Measurements from ENCODE around the gene TSSK3. TPM values are rescaled to one million over a fixed set of nuclear protein-coding genes. Genes with fewer than 3 reads are reported as not detected.

The TSSK3 gene
- total and polyA plus RNA-seq, 4 donors = 0.37 to 1.4 (median 0.74) TPM

GRCh38 chr1:32363713-32364112, 1.4 kb downstream of the TSSK3 start:
- no peak for DNase-seq
- no peak overlapping the region for H3K4me3 ChIP-seq
- no peak overlapping the region for H3K27ac ChIP-seq (ENCODE audit: low read depth in 1 of 2, low read length in 1 of 2)
- no peak for ATAC-seq (ENCODE audit: insufficient read depth, low FRiP score)
- peaks cover 16 to 39% (median 32%) of the 10 kb centered on the region in 4 donors for H3K36me3 ChIP-seq (ENCODE audit: control insufficient read depth in 4 of 4, insufficient read depth in 4 of 4, low read length in 4 of 4)
- H3K9me3 ChIP-seq (ENCODE audit: control insufficient read depth in 4 of 4, insufficient read depth in 3 of 4, low read length in 3 of 4) = no peaks in the 10 kb centered on the region
- H3K9ac ChIP-seq (ENCODE audit: insufficient read depth in 1 of 2, low read length in 2 of 2) = no peak overlapping the region
- TF ChIP-seq, protein P1, sequence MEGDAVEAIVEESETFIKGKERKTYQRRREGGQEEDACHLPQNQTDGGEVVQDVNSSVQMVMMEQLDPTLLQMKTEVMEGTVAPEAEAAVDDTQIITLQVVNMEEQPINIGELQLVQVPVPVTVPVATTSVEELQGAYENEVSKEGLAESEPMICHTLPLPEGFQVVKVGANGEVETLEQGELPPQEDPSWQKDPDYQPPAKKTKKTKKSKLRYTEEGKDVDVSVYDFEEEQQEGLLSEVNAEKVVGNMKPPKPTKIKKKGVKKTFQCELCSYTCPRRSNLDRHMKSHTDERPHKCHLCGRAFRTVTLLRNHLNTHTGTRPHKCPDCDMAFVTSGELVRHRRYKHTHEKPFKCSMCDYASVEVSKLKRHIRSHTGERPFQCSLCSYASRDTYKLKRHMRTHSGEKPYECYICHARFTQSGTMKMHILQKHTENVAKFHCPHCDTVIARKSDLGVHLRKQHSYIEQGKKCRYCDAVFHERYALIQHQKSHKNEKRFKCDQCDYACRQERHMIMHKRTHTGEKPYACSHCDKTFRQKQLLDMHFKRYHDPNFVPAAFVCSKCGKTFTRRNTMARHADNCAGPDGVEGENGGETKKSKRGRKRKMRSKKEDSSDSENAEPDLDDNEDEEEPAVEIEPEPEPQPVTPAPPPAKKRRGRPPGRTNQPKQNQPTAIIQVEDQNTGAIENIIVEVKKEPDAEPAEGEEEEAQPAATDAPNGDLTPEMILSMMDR (IDR thresholded peaks at IDR 0.05; ENCODE audit: control extremely low read depth, extremely low read depth) = no peak
- peaks cover 0 to 13% (median 5%) of the 10 kb centered on the region in 5 donors for H3K4me1 ChIP-seq (ENCODE audit: control insufficient read depth in 5 of 5, insufficient read depth in 5 of 5, low read length in 5 of 5)
- 86 to 92% methylated on average over 12 of the region's 12 CpGs for WGBS, 2 donors
- H3K27me3 ChIP-seq (ENCODE audit: control insufficient read depth in 3 of 3, insufficient read depth in 3 of 3, low read length in 2 of 3) = no peaks in the 10 kb centered on the region

GRCh38 chr1:32364836-32365235, 2.5 kb downstream of the TSSK3 start:
- Histone ChIP-seq H3K9me3 (ENCODE audit: control insufficient read depth in 4 of 4, insufficient read depth in 3 of 4, low read length in 3 of 4) (no peaks in the 10 kb centered on the region), H3K27ac (ENCODE audit: low read depth in 1 of 2, low read length in 1 of 2) (no peak overlapping the region), H3K9ac (ENCODE audit: insufficient read depth in 1 of 2, low read length in 2 of 2) (no peak overlapping the region), H3K4me1 (ENCODE audit: control insufficient read depth in 5 of 5, insufficient read depth in 5 of 5, low read length in 5 of 5) (peaks cover 0 to 13% (median 5%) of the 10 kb centered on the region in 5 donors), H3K4me3 (no peak overlapping the region), H3K36me3 (ENCODE audit: control insufficient read depth in 4 of 4, insufficient read depth in 4 of 4, low read length in 4 of 4) (peaks cover 16 to 46% (median 33%) of the 10 kb centered on the region in 4 donors), H3K27me3 (ENCODE audit: control insufficient read depth in 3 of 3, insufficient read depth in 3 of 3, low read length in 2 of 3) (no peaks in the 10 kb centered on the region)
- ATAC-seq (ENCODE audit: insufficient read depth, low FRiP score) = no peak
- TF ChIP-seq, protein P1 (IDR thresholded peaks at IDR 0.05; ENCODE audit: control extremely low read depth, extremely low read depth) = no peak
- no peak for DNase-seq
- 92 to 93% methylated on average over 5 of the region's 5 CpGs for WGBS, 2 donors

DNA sequence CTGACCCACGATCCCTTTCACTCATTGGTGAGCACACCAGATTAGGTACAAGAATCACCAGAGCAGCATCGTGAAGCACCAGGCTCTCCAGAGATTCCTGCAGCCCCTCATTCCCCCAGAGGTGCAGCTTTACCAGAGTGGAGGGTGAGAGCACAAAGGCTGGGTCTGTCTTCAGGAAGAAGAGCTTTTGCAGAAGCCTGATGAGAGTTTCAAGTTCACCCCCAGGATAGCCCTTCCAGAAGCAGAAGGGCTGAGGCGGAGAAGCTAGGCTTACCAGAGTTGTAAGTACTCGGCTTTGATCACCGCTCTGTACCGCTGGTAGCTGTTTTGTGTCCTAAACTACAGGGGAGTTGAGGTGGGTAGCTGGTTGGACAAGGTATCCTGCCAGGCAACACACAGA, 3.1 kb downstream of the TSSK3 start:
- DNase-seq (no peak), ATAC-seq (ENCODE audit: insufficient read depth, low FRiP score) (no peak)
- no peak overlapping the region for H3K4me3 ChIP-seq
- WGBS, 2 donors = 90 to 95% methylated on average over 6 of the region's 6 CpGs
- peaks cover 0 to 13% (median 5%) of the 10 kb centered on the region in 5 donors for H3K4me1 ChIP-seq (ENCODE audit: control insufficient read depth in 5 of 5, insufficient read depth in 5 of 5, low read length in 5 of 5)
- no peak overlapping the region for H3K27ac ChIP-seq (ENCODE audit: low read depth in 1 of 2, low read length in 1 of 2)
- TF ChIP-seq, protein P1 (IDR thresholded peaks at IDR 0.05; ENCODE audit: control extremely low read depth, extremely low read depth) = no peak
- H3K27me3 ChIP-seq (ENCODE audit: control insufficient read depth in 3 of 3, insufficient read depth in 3 of 3, low read length in 2 of 3) = no peaks in the 10 kb centered on the region
- no peaks in the 10 kb centered on the region for H3K9me3 ChIP-seq (ENCODE audit: control insufficient read depth in 4 of 4, insufficient read depth in 3 of 4, low read length in 3 of 4)
- H3K9ac ChIP-seq (ENCODE audit: insufficient read depth in 1 of 2, low read length in 2 of 2) = no peak overlapping the region
- peaks cover 16 to 46% (median 33%) of the 10 kb centered on the region in 4 donors for H3K36me3 ChIP-seq (ENCODE audit: control insufficient read depth in 4 of 4, insufficient read depth in 4 of 4, low read length in 4 of 4)
